Endothelial cell (in vitro differentiated cells): ENCODE data around the gene PIK3R1. TPM values are rescaled to one million over a fixed set of nuclear protein-coding genes. Genes with fewer than 3 reads are reported as not detected.

Experiments
- DNase-seq: peaks from one replicate; pipeline ENCODE4 v3.0.0; 2021; ENCODE audit warnings: low spot score
- H3K27ac Mint-ChIP-seq: one replicate; pipeline ENCODE4 v1.8.0; 2021; ENCODE audit warnings: mixed read lengths, inconsistent platforms; ENCODE audit not compliant: unreplicated experiment
- H3K27me3 Mint-ChIP-seq: one replicate; pipeline ENCODE4 v1.8.0; 2021; ENCODE audit warnings: mild to moderate bottlenecking, moderate library complexity, mixed read lengths, inconsistent platforms; ENCODE audit not compliant: unreplicated experiment
- H3K36me3 Mint-ChIP-seq: one replicate; pipeline ENCODE4 v1.8.0; 2021; ENCODE audit warnings: mild to moderate bottlenecking, low read depth, mixed read lengths, inconsistent platforms; ENCODE audit not compliant: unreplicated experiment
- H3K4me1 Mint-ChIP-seq: one replicate; pipeline ENCODE4 v1.8.0; 2021; ENCODE audit warnings: mild to moderate bottlenecking, mixed read lengths, inconsistent platforms; ENCODE audit not compliant: unreplicated experiment
- H3K4me3 Mint-ChIP-seq: one replicate; pipeline ENCODE4 v1.8.0; 2021; ENCODE audit warnings: mild to moderate bottlenecking, mixed read lengths, inconsistent platforms; ENCODE audit not compliant: unreplicated experiment
- H3K9me3 Mint-ChIP-seq: one replicate; pipeline ENCODE4 v1.8.0; 2021; ENCODE audit warnings: mixed read lengths, inconsistent platforms; ENCODE audit not compliant: unreplicated experiment
- total RNA-seq: library from RNA; stranded (reverse); fragmentation: NEBNext Ultra II Directional; extraction: Animal tissue kit (Norgen Biotek cat#: 25700); gene quantifications from one replicate; pipeline ENCODE4 v1.2.1, GENCODE V29; 2021; ENCODE audit not compliant: unreplicated experiment
- TF ChIP-seq, protein P1 (sequence below): fragments of 200-600 bp; sonication (generic); IDR thresholded peaks from one replicate; pipeline ENCODE4 v1.5.0; 2021; ENCODE audit warnings: antibody characterized with exemption; ENCODE audit not compliant: unreplicated experiment

The PIK3R1 gene
- total RNA-seq, 1 donor from 2014 or later = 37.1 TPM

DNA sequence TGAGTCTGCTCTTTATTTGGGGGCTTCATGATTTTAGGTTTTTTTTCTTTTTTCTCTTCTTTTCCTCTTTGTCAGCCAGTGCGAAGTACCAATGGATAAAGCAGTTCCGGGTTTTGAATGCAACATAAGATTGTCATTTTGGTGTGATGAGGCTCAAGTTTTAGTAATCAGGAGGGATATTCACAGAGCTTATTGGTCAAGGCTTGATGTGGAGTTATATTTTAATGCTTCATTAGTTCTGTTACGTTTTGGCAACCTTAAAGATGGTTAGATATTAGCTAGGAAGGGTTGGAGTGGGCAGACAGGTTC is 1.4 kb downstream of the PIK3R1 start:
- DNase-seq = no peak
- Mint-ChIP-seq H3K4me1 (peaks cover 22% of the 10 kb centered on the region), H3K9me3 (no peaks in the 10 kb centered on the region), H3K27ac (peak overlapping the region; percentile 83), H3K27me3 (peaks cover 4% of the 10 kb centered on the region), H3K36me3 (peaks cover 12% of the 10 kb centered on the region), H3K4me3 (peak overlapping the region; percentile 96)
- TF ChIP-seq, protein P1, sequence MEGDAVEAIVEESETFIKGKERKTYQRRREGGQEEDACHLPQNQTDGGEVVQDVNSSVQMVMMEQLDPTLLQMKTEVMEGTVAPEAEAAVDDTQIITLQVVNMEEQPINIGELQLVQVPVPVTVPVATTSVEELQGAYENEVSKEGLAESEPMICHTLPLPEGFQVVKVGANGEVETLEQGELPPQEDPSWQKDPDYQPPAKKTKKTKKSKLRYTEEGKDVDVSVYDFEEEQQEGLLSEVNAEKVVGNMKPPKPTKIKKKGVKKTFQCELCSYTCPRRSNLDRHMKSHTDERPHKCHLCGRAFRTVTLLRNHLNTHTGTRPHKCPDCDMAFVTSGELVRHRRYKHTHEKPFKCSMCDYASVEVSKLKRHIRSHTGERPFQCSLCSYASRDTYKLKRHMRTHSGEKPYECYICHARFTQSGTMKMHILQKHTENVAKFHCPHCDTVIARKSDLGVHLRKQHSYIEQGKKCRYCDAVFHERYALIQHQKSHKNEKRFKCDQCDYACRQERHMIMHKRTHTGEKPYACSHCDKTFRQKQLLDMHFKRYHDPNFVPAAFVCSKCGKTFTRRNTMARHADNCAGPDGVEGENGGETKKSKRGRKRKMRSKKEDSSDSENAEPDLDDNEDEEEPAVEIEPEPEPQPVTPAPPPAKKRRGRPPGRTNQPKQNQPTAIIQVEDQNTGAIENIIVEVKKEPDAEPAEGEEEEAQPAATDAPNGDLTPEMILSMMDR = no peak

DNA sequence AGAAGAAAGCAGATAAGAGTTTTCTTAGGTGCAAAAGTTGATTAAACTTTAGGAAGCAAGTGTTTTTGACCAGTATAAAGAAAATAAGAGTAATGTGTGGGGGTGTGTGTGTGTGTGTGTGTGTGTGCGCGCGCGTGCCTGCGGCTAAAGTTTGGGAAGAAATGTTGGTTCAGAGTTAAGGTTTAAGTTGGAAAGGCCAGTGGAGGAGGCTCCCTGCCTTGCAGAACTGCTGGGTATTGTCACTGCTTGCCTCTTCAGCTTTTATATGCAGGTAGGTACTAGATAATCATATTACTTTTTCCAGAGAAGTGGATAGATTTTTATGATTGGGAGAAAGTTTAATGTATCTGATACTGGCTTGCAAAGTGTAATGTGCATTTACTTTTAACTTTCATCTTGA is 2.0 kb downstream of the PIK3R1 start:
- H3K27me3 Mint-ChIP-seq = peaks cover 4% of the 10 kb centered on the region
- DNase-seq = no peak
- peaks cover 12% of the 10 kb centered on the region for H3K36me3 Mint-ChIP-seq
- no peaks in the 10 kb centered on the region for H3K9me3 Mint-ChIP-seq
- TF ChIP-seq, protein P1 = no peak
- H3K4me3 Mint-ChIP-seq = peak overlapping the region; percentile 96
- no peak overlapping the region for H3K27ac Mint-ChIP-seq
- H3K4me1 Mint-ChIP-seq = peaks cover 22% of the 10 kb centered on the region

DNA sequence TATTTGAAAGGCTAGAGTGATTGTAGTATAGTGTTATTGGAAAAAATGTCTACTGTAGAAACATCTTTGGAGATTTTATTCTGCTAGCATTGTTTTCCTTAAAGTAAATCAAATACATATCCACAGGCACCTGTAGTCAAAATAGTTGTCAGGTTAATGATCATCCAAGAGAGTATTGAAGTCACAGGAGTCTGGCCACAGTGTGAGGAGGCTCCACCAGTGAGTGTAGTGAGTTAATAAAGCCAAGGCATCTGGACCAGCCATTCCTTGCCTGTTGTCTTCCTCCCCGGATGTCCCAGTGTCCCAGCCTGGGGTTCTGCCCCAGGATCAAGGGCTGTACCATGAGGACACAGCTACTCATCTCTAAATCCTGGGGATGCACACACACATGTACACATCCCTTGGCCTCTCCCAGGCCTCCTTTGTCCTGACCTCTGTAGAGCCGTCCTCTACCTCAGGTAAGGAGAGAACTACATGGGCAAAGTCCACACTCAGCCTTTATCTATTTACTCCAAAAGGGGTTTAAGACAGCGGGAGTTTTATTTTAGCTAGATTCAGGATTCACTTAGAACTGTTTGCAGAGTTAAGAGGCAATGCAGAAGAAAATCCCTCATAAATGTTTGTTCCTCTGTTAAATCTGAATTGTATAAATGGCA is 3.7 kb downstream of the PIK3R1 start:
- TF ChIP-seq, protein P1 = no peak
- H3K27me3 Mint-ChIP-seq = peaks cover 4% of the 10 kb centered on the region
- peaks cover 19% of the 10 kb centered on the region for H3K4me1 Mint-ChIP-seq
- H3K4me3 Mint-ChIP-seq = no peak overlapping the region
- H3K36me3 Mint-ChIP-seq = peaks cover 12% of the 10 kb centered on the region
- DNase-seq = no peak
- H3K9me3 Mint-ChIP-seq = no peaks in the 10 kb centered on the region
- no peak overlapping the region for H3K27ac Mint-ChIP-seq

DNA sequence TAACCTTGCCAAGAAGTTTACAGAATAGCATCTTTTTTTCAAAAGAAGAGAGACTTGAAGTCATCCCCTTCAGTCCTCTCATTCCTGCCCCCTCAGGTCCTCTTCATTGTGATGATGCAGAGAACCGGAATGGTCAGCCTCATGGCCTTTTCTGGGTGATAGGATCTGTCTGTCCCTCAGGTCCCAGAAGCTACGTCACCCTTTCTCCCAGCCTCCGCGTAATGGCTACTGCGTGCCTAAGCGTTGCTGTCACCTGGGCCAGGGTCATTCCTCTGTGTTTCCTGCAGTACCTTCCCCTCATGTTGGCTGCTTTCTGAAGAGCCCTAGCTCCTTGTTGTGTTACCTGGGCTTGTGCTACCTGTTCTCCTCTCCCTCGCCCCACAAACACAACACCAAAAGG is 4.7 kb downstream of the PIK3R1 start:
- H3K36me3 Mint-ChIP-seq = peaks cover 12% of the 10 kb centered on the region
- H3K27me3 Mint-ChIP-seq = peaks cover 3% of the 10 kb centered on the region
- no peaks in the 10 kb centered on the region for H3K9me3 Mint-ChIP-seq
- H3K4me3 Mint-ChIP-seq = no peak overlapping the region
- H3K27ac Mint-ChIP-seq = no peak overlapping the region
- DNase-seq = no peak
- TF ChIP-seq, protein P1 = no peak
- peaks cover 23% of the 10 kb centered on the region for H3K4me1 Mint-ChIP-seq

DNA sequence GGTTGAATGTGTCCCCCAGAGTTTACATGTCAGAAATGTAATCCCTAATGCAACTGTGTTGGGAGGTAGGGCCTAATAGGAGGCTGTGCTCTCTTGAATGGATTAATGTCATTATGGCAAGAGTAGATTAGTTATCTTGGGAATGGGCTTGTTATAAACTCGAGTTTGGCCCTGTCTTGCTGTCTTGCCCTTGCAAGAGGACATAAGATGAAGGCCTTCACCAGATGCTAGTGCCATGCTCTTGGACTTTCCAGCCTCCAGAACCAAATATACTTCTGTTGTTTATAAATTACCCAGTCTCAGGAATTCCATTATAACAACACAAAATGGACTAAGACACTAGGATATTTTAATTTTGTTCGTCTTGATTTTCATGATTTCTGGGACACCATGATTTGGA is 5.4 kb downstream of the PIK3R1 start:
- Mint-ChIP-seq H3K27ac (no peak overlapping the region), H3K4me3 (no peak overlapping the region), H3K27me3 (peaks cover 3% of the 10 kb centered on the region), H3K36me3 (peaks cover 14% of the 10 kb centered on the region), H3K9me3 (no peaks in the 10 kb centered on the region), H3K4me1 (peaks cover 28% of the 10 kb centered on the region)
- DNase-seq = no peak
- TF ChIP-seq, protein P1 = no peak
